AG10803 (cell line): Measurements from ENCODE around the gene ZDHHC4.

Experiments used
- DNase-seq: peaks from one replicate; pipeline ENCODE4 v3.0.0; 2010; ENCODE audit warnings: low read depth
- H3K4me3 ChIP-seq: 2 replicates; pipeline ENCODE4 v1.5.1; 2011; ENCODE audit warnings: mild to moderate bottlenecking, low read length, control low read depth
- CTCF ChIP-seq: conservative IDR thresholded peaks from 2 replicates; pipeline ENCODE4 v1.5.1; 2011; ENCODE audit warnings: mild to moderate bottlenecking, low read length, control low read depth, inconsistent platforms

Gene ZDHHC4

GRCh38 chr7:6533893-6534495 lies 43.3 kb upstream of the ZDHHC4 start:
- no peak for DNase-seq
- no peak overlapping the region for H3K4me3 ChIP-seq
- no peak for TF ChIP-seq CTCF

- DNase-seq, result no peak
- no peak overlapping the region for H3K4me3 ChIP-seq
- TF ChIP-seq CTCF, result no peak
These were observed 40.7 kb upstream of the ZDHHC4 start for GRCh38 chr7:6536262-6537260.

GRCh38 chr7:6542368-6542767 lies 34.9 kb upstream of the ZDHHC4 start:
- no peak for DNase-seq
- no peak overlapping the region for H3K4me3 ChIP-seq
- TF ChIP-seq CTCF, result no peak

- DNase-seq, result no peak
- H3K4me3 ChIP-seq, result no peak overlapping the region
- no peak for TF ChIP-seq CTCF
These were observed 31.7 kb upstream of the ZDHHC4 start for GRCh38 chr7:6545398-6546126.

GRCh38 chr7:6546498-6547251 lies 30.6 kb upstream of the ZDHHC4 start:
- TF ChIP-seq CTCF, result no peak
- DNase-seq, result no peak
- H3K4me3 ChIP-seq, result no peak overlapping the region

GRCh38 chr7:6547400-6547799 lies 29.9 kb upstream of the ZDHHC4 start:
- no peak overlapping the region for H3K4me3 ChIP-seq
- DNase-seq, result no peak
- no peak for TF ChIP-seq CTCF
